ENCODE results near the gene RERE.
A peak's percentile ranks its signal among the peaks of the same experiment; 100 is the strongest.

RERE gene

DNA sequence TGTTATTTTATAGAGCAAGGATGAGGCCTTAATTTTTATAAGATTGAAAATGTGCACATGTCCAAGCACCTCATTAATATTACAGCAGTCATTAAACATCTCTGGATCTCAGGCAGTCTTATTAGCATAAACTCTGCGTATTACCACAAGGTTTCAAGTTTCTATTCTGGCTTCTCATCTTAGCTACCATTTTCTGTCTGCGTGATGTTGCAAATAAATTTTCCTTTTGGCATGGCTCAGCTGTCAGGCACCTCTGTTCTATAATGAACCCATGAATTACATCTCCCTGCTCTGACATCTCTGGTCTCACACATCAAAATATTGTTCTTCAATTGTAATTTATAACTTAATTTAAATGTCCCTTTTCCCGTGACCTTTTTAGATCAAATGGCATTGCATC, 343.1 kb downstream of the RERE start:
- no peak for DNase-seq (ENCODE audit: low read depth)

DNA sequence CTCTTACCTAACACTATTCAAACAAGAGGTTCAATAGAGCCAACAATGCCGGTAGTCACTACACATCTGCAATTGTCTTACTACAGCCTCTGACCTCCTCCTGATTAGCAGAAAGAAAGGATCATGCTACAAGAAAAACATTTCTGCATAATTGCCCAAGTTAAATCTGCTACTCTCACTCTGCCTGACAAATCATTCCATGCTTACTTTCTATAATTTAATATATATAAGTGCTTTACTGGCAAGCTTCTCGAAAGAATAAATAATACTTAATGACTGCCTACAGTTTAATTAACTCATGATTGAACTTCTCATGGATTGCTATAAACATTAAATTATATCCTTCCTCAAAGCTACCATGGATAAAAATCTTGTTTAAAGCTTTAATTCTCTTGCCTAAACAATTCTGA, 343.5 kb downstream of the RERE start:
- no peak for DNase-seq (ENCODE audit: low read depth)

DNA sequence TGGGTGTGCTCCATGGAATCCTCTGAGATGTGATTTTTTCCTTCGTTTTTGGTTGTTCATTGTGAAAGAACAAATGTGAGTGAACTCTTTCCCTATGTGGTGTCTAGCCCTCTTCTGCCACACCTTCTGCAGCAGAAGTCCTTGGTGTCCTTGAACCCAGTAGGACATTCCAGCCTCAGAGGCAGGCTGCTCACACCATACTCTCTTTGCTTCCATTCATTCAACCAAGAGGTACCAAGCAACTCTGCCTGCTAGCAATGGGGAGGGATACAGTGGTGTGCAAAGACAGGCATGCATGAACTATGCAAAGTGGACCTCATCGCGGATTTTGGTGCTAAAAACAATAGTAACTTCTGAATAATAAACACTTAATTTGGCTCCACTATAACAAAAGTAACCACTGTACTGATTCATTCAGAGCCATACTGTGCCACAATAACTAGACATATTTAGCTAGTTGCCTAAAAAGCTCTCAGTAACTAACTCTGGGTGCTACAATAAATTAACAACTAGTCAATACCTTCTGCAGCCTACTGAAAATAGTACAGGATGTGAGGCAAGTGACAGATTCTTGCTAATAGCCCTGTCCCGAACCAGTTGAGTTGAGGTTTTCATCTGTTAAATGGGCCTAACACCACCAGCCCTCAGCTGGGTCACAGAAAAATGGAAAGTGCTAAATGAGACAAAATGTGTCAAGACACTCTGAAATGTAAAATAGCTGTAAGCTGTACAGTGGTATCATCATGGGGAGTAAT, 344.1 kb downstream of the RERE start:
- DNase-seq (ENCODE audit: low read depth) = no peak

DNA sequence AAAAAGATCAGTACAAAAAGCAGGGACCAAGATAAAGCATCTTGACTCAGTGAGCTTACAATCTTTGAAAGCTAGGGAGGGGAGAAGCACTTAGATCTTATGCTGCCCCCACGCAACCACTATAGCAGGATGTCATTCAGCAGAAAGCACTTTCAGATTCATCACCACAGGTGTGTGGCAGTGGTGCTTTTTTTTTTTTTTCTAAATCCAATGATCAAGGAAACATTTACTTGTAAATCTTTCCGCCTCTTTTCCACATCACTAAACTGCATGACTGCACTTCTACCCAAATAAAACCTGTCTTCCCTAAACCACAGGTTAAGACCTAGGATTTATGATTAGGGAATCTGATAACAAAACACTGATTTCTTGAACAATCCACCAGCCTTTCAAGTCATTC, 344.8 kb downstream of the RERE start:
- DNase-seq (ENCODE audit: low read depth) = peak; percentile 50

DNA sequence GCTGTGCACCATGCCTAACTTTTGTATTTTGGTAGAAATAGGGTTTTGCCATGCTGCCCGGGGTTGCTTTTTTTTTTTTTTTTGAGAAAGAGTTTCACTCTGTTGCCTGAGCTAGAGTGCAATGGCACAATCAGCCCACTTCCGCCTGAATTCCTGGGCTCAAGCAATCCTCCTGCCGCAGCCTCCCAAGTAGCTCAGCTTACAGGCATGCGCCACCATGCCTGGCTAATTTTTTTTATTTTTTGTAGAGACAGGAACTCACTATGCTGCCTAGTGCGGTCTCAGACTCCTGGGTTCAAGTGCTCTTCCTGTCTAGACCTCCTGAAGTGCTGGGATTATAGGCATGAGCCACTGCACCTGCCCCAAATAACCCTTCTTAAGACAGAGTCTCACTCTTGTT, 346.0 kb downstream of the RERE start:
- no peak for DNase-seq (ENCODE audit: low read depth)

DNA sequence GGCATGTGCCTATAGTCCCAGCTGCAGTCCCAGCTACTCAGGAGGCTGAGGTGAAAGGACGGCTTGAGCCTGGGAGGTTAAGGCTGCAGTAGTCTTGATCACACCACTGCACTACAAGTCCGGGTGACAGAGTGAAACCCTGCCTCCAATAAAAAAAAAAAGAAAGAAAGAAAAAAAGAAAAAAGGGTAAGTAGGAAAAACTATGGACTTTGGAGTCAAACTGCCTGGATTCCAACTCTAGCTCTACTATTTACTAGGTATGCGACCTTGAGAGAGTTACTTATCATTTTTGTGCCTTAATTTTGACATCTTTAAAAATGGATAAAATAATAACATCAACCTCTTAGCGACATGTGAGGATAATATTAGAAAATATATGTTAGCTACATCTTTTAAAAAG, 348.7 kb downstream of the RERE start:
- no peak for DNase-seq (ENCODE audit: low read depth)

DNA sequence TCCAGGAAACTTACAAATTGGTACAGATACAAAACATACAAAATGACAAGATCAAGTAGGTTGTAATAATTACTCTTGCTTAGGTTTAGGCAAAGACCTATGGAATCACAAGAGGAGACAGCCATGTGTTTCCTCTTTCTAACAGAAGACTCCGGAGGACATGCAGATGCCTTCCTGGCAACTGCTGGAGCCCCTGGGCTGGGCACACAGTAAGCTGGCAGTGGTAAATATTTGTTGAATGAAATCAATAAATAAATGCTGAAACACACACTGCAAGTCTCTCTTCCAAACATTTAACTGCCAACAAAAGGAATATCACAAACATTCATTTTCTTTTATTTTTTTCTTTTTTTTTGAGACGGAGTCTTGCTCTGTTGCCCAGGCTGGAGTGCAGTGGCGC, 350.1 kb downstream of the RERE start:
- DNase-seq (ENCODE audit: low read depth) = no peak

DNA sequence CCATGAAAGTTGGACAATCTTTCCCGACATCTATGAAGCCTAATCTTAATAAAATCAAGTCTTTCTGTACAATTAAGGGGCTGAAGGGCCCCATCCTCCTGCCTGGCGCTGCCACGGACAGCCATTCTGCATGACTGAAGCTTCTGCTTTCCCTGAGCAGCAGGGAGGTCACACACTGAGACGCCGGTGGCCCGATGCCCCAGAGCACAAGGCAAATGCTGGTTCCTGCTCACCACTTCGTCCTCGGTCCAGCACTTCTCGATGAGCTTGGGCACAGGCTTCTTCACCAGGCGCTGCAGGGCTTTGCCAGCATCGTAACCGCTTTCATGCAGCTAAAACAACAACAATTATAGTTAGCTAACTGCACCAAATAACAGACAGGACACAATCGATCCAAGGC, 351.7 kb downstream of the RERE start:
- DNase-seq (ENCODE audit: low read depth) = no peak

DNA sequence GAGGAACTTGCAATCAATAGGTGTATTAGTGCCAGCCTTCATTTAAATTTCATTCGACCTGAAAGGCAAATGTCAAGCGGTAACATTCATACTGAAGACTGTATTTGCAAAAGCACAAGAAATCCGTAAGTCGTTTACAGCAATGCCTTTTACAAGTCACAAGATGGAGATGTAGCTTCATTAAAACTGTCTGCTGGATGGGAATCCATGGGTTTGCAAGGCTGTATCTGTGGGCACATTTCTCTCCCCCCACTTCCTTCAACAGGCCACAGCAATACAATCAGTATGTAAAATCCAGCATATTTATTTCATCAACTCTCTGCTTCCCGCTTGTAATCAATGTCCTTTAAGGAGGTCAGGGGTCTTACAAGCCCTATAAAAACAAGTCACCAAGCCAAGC, 352.4 kb downstream of the RERE start:
- DNase-seq (ENCODE audit: low read depth) = no peak

DNA sequence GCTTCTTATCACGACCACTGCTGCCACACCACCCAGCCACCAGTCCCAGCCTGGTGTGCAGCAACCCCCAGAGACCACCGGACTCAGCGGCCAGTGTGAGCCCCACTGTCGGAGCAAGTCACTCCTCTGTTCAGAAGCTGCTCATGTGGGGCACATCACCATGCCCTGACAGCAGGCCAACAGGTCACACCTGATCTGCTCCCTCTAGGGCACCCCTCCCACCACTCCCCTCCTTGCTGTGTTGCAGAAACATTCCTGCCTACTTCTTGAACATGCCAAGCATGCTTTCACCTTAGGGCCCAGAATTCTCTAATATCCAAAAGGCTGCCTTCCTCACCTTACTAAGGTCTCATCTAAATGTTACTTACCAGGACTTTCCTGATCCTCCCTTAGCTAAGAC, 353.1 kb downstream of the RERE start:
- no peak for DNase-seq (ENCODE audit: low read depth)

DNA sequence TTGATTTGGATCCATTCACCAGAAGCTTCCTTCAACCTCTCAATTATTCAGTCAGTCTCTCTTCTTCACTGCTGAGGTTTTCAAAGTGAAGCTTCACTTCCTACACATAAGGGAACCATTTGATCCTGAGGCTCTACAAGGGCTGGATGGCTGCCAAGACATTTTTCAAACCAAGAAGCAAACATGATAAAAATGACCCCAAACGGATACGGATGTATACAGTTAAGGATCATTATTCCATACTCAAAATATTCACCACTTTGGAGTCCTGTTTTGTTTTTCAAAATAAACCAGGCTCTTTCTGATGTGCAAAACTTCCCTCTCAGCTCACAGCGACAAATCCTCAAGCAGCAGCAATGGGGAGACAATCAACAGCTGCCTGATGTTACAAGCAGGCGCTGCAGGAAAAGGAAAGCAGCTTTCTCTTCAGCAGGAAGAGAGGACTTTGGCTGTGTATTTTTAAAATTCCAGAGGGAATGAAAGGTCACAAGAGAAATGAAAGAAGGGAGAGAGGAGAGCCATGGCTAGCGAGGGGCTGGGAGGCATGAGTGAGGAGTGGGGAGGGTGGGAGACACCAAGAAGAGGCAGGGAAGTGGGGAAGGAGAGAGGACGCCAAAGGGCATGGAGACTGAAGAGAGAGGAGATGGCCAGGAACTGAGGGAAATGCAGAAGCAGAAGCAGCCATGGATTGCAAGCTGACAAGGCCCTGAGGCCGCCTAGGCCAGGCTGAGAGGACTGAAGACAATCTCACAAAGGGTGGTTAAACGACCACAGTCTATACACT, 354.1 kb downstream of the RERE start:
- no peak for DNase-seq (ENCODE audit: low read depth)

DNA sequence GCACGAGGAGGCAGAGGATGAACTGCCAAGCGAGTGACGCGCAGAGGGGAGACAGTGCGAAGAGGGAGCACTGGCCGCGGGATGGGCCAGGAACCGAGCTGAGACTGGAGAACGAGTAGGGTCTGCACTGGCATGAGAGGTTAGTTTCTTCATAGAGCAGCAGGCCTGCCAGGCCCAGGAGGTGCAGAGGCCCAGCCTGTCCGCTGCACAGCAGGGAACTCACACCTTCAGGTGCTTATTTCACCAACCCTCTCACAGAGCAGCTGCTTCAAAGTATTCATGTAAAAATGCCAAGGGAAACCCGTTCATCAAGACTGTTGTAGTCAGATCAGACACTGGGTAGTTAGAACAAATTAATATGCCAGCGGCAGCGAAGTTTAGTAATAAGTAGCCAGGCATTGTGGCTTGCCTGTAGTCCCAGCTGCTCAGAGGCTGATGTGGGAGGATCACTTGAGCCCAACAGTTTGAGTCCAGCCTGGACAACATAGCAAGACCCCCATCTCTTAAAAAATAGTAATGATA, 355.0 kb downstream of the RERE start:
- DNase-seq (ENCODE audit: low read depth) = no peak

DNA sequence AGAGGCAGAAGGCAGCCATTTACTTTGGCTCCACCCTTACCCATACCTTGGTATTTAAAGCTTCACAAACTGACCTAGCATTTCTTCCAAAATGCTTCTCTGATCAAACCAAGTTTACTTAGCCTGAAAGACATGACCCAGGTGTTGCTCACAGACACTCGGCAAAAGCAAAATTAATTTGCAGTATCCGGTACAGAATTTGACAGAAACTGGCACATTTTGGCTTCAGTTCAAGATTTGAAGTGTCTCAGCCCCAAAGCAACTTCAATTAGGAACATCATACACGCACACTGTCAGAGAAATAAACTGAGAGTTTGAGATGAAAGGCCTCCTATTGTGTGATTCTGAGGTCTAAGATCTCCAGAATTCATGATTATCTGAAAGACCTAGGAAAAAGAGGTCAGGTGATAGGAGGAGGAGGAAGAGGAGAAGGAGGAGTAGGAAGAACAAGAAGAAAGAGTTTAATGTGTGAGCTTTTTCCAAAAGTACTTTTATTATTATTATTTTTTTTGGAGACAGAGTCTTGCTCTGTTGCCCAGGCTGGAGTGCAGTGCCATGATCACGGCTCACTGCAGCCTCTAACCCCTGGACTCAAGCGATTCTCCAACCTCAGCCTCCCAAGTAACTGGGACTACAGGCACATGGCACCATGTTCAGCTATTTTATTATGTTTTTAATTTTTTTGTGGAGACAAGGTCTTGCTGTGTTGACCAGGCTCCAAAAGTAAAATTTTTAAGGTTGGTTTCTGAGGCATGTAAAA, 355.9 kb downstream of the RERE start:
- DNase-seq (ENCODE audit: low read depth) = no peak

DNA sequence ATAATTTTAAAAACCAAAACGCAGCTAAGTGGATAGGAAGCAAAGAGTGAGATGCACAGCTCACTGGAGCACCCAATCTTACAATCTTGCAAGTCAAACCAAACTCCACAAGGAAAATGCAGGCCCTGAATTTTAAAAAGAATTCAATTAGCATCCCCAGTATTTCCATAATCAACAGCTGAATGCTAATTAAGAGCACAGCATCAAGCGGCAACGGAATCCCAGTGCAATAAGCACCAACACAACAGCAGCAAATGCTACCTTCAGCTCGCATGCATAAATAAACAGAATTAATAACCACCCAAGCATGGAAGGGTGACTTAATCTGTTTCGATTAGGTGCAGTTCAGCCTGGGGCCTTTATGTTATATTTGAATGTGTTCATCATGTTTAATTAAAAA, 356.7 kb downstream of the RERE start:
- DNase-seq (ENCODE audit: low read depth) = no peak

DNA sequence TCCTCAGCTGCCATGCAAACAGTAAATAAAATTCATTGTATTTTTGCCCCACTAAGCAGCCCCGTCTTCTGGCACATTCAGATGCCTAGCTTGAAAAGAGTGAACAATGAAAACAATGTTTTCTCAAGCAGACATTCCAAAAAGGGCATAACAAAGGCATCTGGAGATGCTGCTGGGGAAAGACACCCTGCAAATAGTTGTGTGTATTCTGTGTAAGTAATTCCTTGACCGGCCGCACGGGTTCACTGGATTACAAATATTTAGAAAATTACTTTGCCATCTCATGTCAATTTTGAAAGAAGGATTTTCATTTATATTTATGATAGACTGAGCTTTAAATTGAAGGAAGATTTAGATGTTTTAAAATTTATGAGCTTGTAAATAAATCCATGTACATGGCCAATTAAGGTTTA, 357.3 kb downstream of the RERE start:
- DNase-seq (ENCODE audit: low read depth) = no peak

DNA sequence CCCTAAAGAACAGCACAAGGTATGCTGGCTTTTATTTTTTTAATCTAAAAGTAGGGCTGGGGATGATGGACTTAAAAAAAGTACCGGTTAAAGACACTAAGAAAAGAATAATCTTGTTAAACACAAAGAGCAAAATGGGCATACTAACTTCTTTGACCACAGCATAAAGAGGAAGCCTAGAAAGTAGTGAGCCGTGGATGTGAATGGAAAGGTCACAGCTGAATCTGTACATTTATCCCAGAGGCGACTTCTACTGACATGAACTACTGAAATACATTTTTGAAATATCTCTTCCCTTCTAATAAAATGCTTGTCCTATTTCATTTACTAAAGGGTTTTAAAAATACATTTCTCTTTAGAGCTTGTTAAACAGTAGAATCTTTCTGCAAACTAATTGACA, 358.8 kb downstream of the RERE start:
- no peak for DNase-seq (ENCODE audit: low read depth)

DNA sequence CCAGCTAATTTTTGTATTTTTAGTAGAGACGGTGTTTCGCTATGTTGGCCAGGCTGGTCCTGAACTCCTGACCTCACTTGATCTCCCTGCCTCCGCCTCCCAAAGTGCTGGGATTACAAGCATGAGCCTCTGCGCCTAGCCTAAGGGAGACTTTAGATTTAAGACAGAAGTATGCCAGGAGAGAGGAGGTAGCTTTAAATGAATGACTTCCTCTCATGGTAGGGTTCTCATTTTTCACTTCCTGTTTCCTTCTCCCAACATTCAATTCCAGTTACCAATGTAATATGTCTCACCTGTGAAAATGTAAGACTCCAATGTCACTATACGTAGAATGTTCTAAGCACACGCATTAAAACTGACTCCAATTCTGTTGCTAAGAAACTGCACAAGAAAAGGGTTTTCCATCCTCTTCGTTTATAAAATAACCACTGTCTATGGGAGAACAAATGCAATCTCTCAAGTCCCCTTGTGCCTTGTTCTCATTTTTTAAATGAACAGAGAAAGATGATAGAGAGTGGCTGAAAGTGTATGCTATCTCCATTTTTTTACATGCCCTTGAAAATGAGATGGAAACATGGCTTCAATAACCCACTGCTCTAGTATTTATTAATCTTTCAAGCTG, 359.6 kb downstream of the RERE start:
- DNase-seq (ENCODE audit: low read depth) = no peak

DNA sequence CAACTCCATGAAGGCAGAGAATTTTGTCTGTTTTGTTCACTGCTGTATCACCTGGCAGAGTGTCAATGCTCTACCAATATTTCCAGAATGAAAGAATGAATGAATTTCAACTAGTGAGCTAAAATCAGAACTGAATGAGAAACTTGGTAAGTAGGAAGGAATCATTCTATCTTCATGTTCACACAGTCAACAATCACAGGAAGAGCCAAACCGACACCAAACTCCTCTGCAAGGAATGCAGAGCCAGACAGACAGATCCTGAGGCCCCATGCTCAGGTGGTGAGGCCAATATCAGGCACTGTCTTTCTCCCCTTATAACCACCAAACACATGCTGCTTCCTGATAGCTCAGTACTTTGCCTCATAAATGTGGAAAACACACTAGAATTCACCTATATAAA, 360.4 kb downstream of the RERE start:
- no peak for DNase-seq (ENCODE audit: low read depth)

DNA sequence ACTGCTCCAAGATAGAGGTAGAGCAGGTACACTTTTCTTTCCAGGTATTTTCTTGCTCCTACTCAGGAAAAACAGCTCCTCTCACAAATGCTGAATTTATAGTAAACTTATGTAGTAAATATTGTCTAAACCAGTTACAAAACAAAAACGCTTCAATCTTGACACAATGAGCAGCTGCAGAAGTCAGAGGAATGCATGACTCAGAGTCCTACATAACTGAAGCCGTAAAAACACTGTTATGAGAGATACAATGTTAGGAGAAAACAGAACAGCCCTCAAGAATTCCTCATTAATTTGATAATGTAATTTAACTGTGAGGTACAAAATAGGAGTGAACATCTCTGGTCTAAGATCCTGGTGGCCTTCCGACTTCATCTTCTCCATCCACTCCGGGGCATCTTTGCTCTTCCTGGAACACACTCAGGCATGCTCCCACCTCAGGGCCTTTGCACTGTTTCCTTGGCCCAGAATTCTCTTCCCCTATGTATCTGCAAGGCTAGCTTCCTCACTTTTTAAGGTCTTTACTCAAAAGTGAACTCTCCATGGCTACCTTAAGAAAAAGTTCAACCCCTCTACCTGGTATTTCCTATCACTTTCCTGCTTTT, 361.0 kb downstream of the RERE start:
- no peak for DNase-seq (ENCODE audit: low read depth)

DNA sequence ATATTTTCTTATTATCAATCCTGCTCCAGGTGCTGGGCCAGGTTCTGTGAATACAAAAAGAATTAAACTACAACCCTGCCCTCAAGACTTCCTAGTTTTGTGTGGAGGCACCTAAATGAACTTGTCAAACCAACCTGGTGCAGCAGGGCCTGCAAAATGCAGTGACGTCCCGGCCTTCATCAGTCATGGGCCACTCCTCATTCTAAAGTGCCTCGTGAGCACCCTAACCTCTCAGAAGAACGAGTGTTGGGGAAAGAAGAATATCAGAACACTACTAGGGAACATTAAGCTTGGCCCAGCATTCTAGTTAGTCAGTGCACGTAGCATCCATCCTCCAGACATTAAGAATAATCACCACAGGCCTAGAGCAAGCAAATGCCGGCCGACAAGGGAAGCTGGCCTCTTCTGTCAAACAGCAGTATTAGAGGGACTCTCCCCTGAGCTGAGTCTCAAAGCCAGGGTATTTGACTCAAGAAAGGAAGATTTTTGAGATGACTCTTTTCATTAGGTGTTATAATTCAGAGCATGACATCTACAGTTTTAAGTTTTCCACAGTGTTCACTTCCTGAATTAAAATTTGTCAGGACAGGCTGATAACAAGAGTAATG, 361.6 kb downstream of the RERE start:
- DNase-seq (ENCODE audit: low read depth) = no peak

DNA sequence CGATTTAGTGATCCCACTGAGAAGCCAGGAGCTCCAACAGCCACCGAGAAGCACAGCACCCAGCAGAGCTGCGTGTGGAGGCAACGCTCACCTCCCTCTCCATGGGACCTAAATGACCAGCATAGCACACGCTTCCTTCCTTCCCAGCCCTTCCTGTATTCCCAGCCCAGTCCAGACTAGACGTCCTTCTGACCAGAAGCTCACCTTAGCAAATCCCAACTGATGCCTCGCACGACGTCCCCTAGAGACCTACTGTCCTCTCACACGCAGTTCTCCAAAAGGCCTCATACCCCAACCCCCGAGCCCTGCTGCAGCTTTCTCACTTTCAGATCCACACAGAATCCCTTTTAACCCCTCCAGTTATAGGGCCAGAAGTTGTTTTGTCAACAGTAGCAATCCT, 367.1 kb downstream of the RERE start:
- no peak for DNase-seq (ENCODE audit: low read depth)

Data from stimulated activated CD4-positive, alpha-beta T cell treated with anti-CD3 and anti-CD28 coated beads, Interleukin-2, amount 100 ng/mL, for 4 hours (primary cell).